OCI-LY1 (cell line): ENCODE results near the gene FLACC1.

Experiments used
- H2AFZ ChIP-seq: fragments of 200-600 bp; sonication (generic), shearing (Covaris generic); 2 replicates; pipeline ENCODE4 v1.6.0; 2014; ENCODE audit warnings: antibody characterized with exemption, mild to moderate bottlenecking, low read length
- H3F3A ChIP-seq: fragments of 200-600 bp; sonication (generic), shearing (Covaris generic); 2 replicates; pipeline ENCODE4 v1.6.0; 2014; ENCODE audit warnings: mild to moderate bottlenecking, antibody characterized with exemption, low read length, moderate library complexity; ENCODE audit not compliant: insufficient read depth
- H3K27ac ChIP-seq: fragments of 200-600 bp; sonication (generic); 2 replicates; pipeline ENCODE4 v1.5.1; 2014; ENCODE audit warnings: low read length, mixed run types, mild to moderate bottlenecking, low read depth; ENCODE audit not compliant: poor library complexity, severe bottlenecking
- H3K27me3 ChIP-seq: fragments of 200-600 bp; sonication (generic); 2 replicates; pipeline ENCODE4 v1.6.0; 2014; ENCODE audit warnings: antibody characterized with exemption, mild to moderate bottlenecking, low read length, moderate library complexity; ENCODE audit not compliant: insufficient read depth
- H3K36me3 ChIP-seq: fragments of 200-600 bp; sonication (generic); 2 replicates; pipeline ENCODE4 v1.6.1; 2014; ENCODE audit warnings: mild to moderate bottlenecking, antibody characterized with exemption, low read length, moderate library complexity, mixed read lengths; ENCODE audit not compliant: insufficient read depth
- H3K4me1 ChIP-seq: fragments of 200-600 bp; sonication (generic); 2 replicates; pipeline ENCODE4 v1.5.1; 2014; ENCODE audit warnings: mild to moderate bottlenecking, low read length, moderate library complexity; ENCODE audit not compliant: insufficient read depth, severe bottlenecking
- H3K4me2 ChIP-seq: fragments of 200-600 bp; sonication (generic), shearing (Covaris generic); 2 replicates; pipeline ENCODE4 v1.6.1; 2014; ENCODE audit warnings: low read length
- H3K4me3 ChIP-seq: fragments of 200-600 bp; sonication (generic); 2 replicates; pipeline ENCODE4 v1.5.1; 2014; ENCODE audit warnings: low read length, low read depth, mild to moderate bottlenecking, mixed read lengths; ENCODE audit not compliant: poor library complexity, severe bottlenecking
- H3K79me2 ChIP-seq: fragments of 200-600 bp; shearing (Covaris generic); 2 replicates; pipeline ENCODE4 v1.6.1; 2016; ENCODE audit warnings: mixed run types, low read length, mixed read lengths; ENCODE audit not compliant: insufficient read depth
- H3K9ac ChIP-seq: fragments of 200-600 bp; sonication (generic), shearing (Covaris generic); 2 replicates; pipeline ENCODE4 v1.6.1; 2014; ENCODE audit warnings: mild to moderate bottlenecking, low read length, mixed read lengths
- H3K9me2 ChIP-seq: fragments of 200-600 bp; sonication (generic), shearing (Covaris generic); 2 replicates; pipeline ENCODE4 v1.6.1; 2014; ENCODE audit warnings: low read depth, mild to moderate bottlenecking, low read length, mixed read lengths
- H3K9me3 ChIP-seq: fragments of 200-600 bp; shearing (Covaris generic); 2 replicates; pipeline ENCODE4 v1.6.1; 2014; ENCODE audit warnings: low read length, mixed read lengths
- H4K20me1 ChIP-seq: fragments of 200-600 bp; sonication (generic), shearing (Covaris generic); 2 replicates; pipeline ENCODE4 v1.6.0; 2016; ENCODE audit warnings: mild to moderate bottlenecking, low read length; ENCODE audit not compliant: insufficient read depth
- EZH2 ChIP-seq: fragments of 200-600 bp; sonication (generic), shearing (Covaris generic); IDR thresholded peaks from 2 replicates; pipeline ENCODE4 v1.8.0; 2017; ENCODE audit warnings: borderline replicate concordance, mixed run types, mild to moderate bottlenecking, antibody characterized with exemption, low read length, moderate library complexity, mixed read lengths
- TF ChIP-seq, protein P1 (sequence below): fragments of 200-600 bp; sonication (generic), shearing (Covaris generic); IDR thresholded peaks from 2 replicates; pipeline ENCODE4 v1.5.1; 2017; ENCODE audit warnings: mild to moderate bottlenecking, antibody characterized with exemption, low read length, moderate library complexity, mixed read lengths

The FLACC1 gene

DNA sequence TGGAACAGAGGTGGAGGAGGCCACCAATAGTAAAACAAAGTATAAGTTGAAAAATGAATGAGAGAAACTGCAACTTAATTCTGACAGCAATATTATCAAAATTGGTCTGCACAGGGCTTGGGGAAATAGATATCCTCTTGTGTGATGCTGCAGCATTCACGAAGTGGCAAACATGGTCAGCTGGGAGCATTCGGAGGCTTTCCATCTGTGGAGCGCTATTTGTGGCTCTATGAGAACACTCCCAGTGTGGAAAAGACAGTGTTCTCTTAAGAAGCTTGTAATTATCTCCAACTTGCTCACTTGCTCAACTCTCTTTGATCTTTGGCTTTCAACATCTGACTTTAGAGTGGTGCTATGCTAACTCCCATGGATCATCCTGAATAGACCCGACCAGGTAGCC lies 3.1 kb upstream of the FLACC1 start:
- TF ChIP-seq EZH2 = no peak
- TF ChIP-seq, protein P1, sequence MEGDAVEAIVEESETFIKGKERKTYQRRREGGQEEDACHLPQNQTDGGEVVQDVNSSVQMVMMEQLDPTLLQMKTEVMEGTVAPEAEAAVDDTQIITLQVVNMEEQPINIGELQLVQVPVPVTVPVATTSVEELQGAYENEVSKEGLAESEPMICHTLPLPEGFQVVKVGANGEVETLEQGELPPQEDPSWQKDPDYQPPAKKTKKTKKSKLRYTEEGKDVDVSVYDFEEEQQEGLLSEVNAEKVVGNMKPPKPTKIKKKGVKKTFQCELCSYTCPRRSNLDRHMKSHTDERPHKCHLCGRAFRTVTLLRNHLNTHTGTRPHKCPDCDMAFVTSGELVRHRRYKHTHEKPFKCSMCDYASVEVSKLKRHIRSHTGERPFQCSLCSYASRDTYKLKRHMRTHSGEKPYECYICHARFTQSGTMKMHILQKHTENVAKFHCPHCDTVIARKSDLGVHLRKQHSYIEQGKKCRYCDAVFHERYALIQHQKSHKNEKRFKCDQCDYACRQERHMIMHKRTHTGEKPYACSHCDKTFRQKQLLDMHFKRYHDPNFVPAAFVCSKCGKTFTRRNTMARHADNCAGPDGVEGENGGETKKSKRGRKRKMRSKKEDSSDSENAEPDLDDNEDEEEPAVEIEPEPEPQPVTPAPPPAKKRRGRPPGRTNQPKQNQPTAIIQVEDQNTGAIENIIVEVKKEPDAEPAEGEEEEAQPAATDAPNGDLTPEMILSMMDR = no peak
- Histone ChIP-seq H3K4me2 (no peak overlapping the region), H3K79me2 (no peaks in the 10 kb centered on the region), H2AFZ (no peak overlapping the region), H3K27ac (no peak overlapping the region), H3K27me3 (no peaks in the 10 kb centered on the region), H3K36me3 (0 out of 2 replicates have a peak, but pooled peaks cover 10% of the 10 kb centered on the region), H3K4me1 (no peaks in the 10 kb centered on the region), H3K9me2 (no peaks in the 10 kb centered on the region), H3F3A (no peaks in the 10 kb centered on the region), H3K9me3 (no peaks in the 10 kb centered on the region), H3K9ac (no peak overlapping the region), H4K20me1 (no peaks in the 10 kb centered on the region), H3K4me3 (no peak overlapping the region)

DNA sequence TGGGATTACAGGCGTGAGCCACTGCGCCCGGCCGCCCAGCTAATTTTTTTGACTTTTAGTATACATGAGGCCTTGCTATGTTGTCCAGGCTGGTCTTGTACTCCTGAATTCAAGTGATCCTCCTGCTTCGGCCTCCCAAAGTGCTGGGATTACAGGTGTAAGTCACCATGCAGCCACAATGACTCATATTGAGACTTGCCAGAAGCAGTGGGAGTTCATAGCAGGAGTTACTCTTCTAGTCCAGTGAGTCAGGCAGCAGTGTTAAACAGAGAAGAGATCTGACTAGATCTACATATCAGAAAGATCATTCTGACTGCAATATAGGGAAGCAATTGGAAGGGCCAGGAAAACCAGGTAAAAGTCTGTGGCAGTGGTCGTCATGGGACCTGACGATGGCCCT lies 1.5 kb upstream of the FLACC1 start:
- Histone ChIP-seq H3K4me1 (no peaks in the 10 kb centered on the region), H3K9me3 (no peaks in the 10 kb centered on the region), H3K27ac (no peak overlapping the region), H3K79me2 (no peaks in the 10 kb centered on the region), H3K9me2 (no peaks in the 10 kb centered on the region), H3K4me3 (no peak overlapping the region), H3K4me2 (no peak overlapping the region), H4K20me1 (no peaks in the 10 kb centered on the region), H3K36me3 (0 out of 2 replicates have a peak, but pooled peaks cover 10% of the 10 kb centered on the region), H3F3A (no peaks in the 10 kb centered on the region), H3K9ac (no peak overlapping the region), H3K27me3 (no peaks in the 10 kb centered on the region), H2AFZ (no peak overlapping the region)
- TF ChIP-seq EZH2 = no peak
- TF ChIP-seq, protein P1 = no peak

DNA sequence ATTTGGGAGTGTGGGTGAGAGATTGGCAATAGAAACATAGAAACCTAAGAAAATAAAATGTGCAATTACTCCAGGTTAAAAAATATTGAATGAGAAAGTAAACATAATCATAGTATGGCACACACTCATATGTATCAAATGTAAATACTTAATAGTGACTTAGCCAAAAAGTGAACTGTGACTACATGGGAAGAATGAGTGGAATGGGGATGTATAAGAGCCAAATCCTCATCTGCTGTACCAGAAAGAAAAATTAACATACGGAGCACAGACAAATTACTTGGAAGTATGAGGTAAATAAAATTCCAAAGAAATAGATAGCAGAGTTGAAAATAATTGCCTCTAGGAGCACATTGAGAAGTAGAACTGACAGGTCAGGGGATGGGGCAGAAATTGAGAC lies 4.0 kb downstream of the FLACC1 start:
- no peaks in the 10 kb centered on the region for H3K79me2 ChIP-seq
- no peaks in the 10 kb centered on the region for H3K27me3 ChIP-seq
- no peak overlapping the region for H3K4me3 ChIP-seq
- H3K36me3 ChIP-seq = no peaks in the 10 kb centered on the region
- no peaks in the 10 kb centered on the region for H3K9me3 ChIP-seq
- no peak overlapping the region for H3K9ac ChIP-seq
- H3K27ac ChIP-seq = no peak overlapping the region
- no peaks in the 10 kb centered on the region for H4K20me1 ChIP-seq
- no peak overlapping the region for H3K4me2 ChIP-seq
- no peaks in the 10 kb centered on the region for H3K4me1 ChIP-seq
- H3K9me2 ChIP-seq = no peaks in the 10 kb centered on the region
- no peak for TF ChIP-seq EZH2
- TF ChIP-seq, protein P1 = no peak
- H2AFZ ChIP-seq = no peak overlapping the region
- no peaks in the 10 kb centered on the region for H3F3A ChIP-seq
